GM12872 (cell line): ENCODE measurements around the gene EVC2.

Experiments used
- CTCF ChIP-seq: IDR thresholded peaks from 3 replicates; pipeline ENCODE4 v1.5.1; 2011; ENCODE audit warnings: low read depth, mild to moderate bottlenecking, low read length, moderate library complexity; ENCODE audit not compliant: insufficient read depth

EVC2 gene

GRCh38 chr4:5738061-5738460, 29.7 kb upstream of the EVC2 start:
- TF ChIP-seq CTCF, result no peak

- TF ChIP-seq CTCF, result no peak
These were observed 27.1 kb upstream of the EVC2 start for GRCh38 chr4:5735463-5735862.

DNA sequence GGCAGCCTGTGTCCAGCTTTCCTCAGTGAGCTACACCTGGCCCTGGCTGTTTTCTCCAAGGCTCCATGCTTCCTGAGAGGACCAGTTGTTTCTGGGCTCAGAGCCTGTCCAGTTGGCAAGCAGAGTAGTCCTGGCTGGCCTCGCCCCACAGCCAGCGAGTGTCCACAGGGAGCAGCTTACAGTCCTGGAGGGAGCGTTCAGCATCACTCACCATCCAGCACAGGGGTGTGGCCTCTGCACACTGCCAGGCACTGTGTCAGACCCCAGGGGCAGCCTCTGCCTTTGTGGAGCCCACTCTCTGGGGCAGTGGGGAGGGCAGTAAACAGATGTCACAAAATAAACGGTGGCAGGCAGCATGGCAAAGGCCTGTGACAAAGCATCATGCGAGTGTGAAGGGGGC, 26.5 kb upstream of the EVC2 start:
- no peak for TF ChIP-seq CTCF

- no peak for TF ChIP-seq CTCF
These were observed 23.8 kb upstream of the EVC2 start for GRCh38 chr4:5732158-5732557.

- TF ChIP-seq CTCF, result no peak
These were observed 22.9 kb upstream of the EVC2 start for GRCh38 chr4:5730993-5731990.

DNA sequence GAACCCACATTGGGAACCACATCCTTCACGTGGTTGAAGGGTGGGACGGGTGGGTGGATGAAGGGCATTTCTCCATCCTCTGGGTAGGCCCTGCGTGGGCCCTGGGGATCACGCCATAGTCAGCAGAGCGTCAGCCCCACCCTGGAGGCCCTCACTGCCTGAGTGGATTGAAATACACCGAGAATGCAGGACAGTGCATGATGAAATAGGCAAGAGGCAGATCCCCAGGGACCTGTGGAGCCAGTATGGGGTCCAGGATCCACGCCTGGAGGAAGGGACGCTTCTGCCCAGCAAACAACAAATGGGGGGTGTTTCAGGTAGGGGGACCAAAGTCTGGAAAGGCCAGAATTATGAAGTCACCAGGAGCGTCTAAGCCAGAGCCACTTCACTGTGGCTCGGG, 22.1 kb upstream of the EVC2 start:
- TF ChIP-seq CTCF, result no peak

GRCh38 chr4:5724377-5724776, 16.0 kb upstream of the EVC2 start:
- TF ChIP-seq CTCF, result no peak
